Endothelial cell of umbilical vein (primary cell): Measurements from ENCODE around the gene KCND2. TPM values are rescaled to one million over a fixed set of nuclear protein-coding genes. Genes with fewer than 3 reads are reported as not detected.

Source experiments
- BruUV-seq: library from RNA; stranded (reverse); fragments of 400-500 nt; replicated peaks from 2 replicates; lab custom pipeline; 2021; lab: Mats Ljungman, UMichigan
- CTCF ChIA-PET: fragments of 300-600, 350-600 bp; sonication (Branson Sonifier 250); formaldehyde crosslinking; loops from one replicate; lab custom pipeline; 2021; ENCODE audit warnings: antibody characterized with exemption, inconsistent platforms; lab: Charles Lee
- POLR2A ChIA-PET: fragments of 300-600, 350-600 bp; sonication (Branson Sonifier 250); formaldehyde crosslinking; loops from one replicate; lab custom pipeline; 2021; ENCODE audit warnings: antibody characterized with exemption, inconsistent platforms; lab: Charles Lee
- DNase-seq: peaks from one replicate; pipeline ENCODE4 v3.0.0-alpha.2; 2011; ENCODE audit warnings: low read depth, low spot score
- FAIRE-seq: peaks from 2 replicates; lab custom pipeline; 2011; peaks lifted over from hg19 to GRCh38; lab: Jason Lieb, UNC
- H2AFZ ChIP-seq: 2 replicates; pipeline ENCODE4 v1.6.0; 2012; ENCODE audit warnings: low read depth, low read length, control low read depth, inconsistent platforms
- H3K27ac ChIP-seq: 2 replicates; pipeline ENCODE4 v1.5.1; 2011; ENCODE audit warnings: low read depth, mild to moderate bottlenecking, control low read depth, low read length, moderate library complexity; ENCODE audit not compliant: insufficient read depth
- H3K27me3 ChIP-seq, 2 experiments: 2 replicates each; pipeline versions ENCODE4 v1.6.0 to v1.6.1; 2011; ENCODE audit warnings: low read length in 2 of 2, mixed read lengths in 1 of 2; ENCODE audit not compliant: control insufficient read depth in 2 of 2, insufficient read depth in 2 of 2
- H3K36me3 ChIP-seq, 2 experiments: 2 replicates in 1 of 2; 3 replicates in 1 of 2; pipeline ENCODE4 v1.5.1; 2011; ENCODE audit warnings: low read length in 2 of 2, mild to moderate bottlenecking in 1 of 2, moderate library complexity in 1 of 2; ENCODE audit not compliant: control insufficient read depth in 2 of 2, insufficient read depth in 2 of 2; ENCODE audit errors: extremely low read depth in 1 of 2
- H3K4me1 ChIP-seq: 3 replicates; pipeline ENCODE4 v1.5.1; 2011; ENCODE audit warnings: mild to moderate bottlenecking, low read length; ENCODE audit not compliant: control insufficient read depth, insufficient read depth; ENCODE audit errors: extremely low read depth
- H3K4me2 ChIP-seq: 2 replicates; pipeline ENCODE4 v1.6.1; 2011; ENCODE audit warnings: low read length, control low read depth, mixed read lengths; ENCODE audit not compliant: insufficient read depth
- H3K4me3 ChIP-seq, 3 experiments: fragments of 200-600 bp in 1 of 3; sonication (generic), shearing (Covaris generic) in 1 of 3; replicated peaks in 1 of 3; 2 replicates each; pipeline ENCODE4 v1.5.1; 2011 to 2016; ENCODE audit warnings: control low read depth in 3 of 3, low read length in 3 of 3, mild to moderate bottlenecking in 2 of 3, inconsistent platforms in 1 of 3, low read depth in 1 of 3, moderate library complexity in 1 of 3; ENCODE audit not compliant: insufficient read depth in 1 of 3
- H3K79me2 ChIP-seq: 2 replicates; pipeline ENCODE4 v1.6.0; 2012; ENCODE audit warnings: low read length, inconsistent platforms; ENCODE audit not compliant: control insufficient read depth, insufficient read depth
- H3K9ac ChIP-seq: replicated peaks from 2 replicates; pipeline ENCODE3; 2011; ENCODE audit warnings: low read length, control low read depth; ENCODE audit not compliant: insufficient read depth; ENCODE audit errors: extremely low read depth
- H3K9me1 ChIP-seq: replicated peaks from 3 replicates; pipeline ENCODE4 v1.6.0; 2011; ENCODE audit warnings: mild to moderate bottlenecking, low read length; ENCODE audit not compliant: control insufficient read depth, insufficient read depth; ENCODE audit errors: extremely low read depth
- H3K9me3 ChIP-seq: replicated peaks from 2 replicates; pipeline ENCODE4 v1.5.1; 2012; ENCODE audit warnings: low read length, inconsistent platforms; ENCODE audit not compliant: control insufficient read depth, insufficient read depth
- H4K20me1 ChIP-seq: replicated peaks from 2 replicates; pipeline ENCODE3; 2011; ENCODE audit warnings: mild to moderate bottlenecking, low read length; ENCODE audit not compliant: control insufficient read depth, insufficient read depth; ENCODE audit errors: extremely low read depth
- CTCF ChIP-seq, 2 donors: IDR thresholded peaks; 1 replicate in 1 of 2; 2 replicates in 1 of 2; pipeline ENCODE4 v1.5.1; 2011; ENCODE audit warnings: low read length in 2 of 2, mild to moderate bottlenecking in 2 of 2, moderate library complexity in 2 of 2, control low read depth in 1 of 2, inconsistent platforms in 1 of 2, low read depth in 1 of 2; ENCODE audit not compliant: insufficient read depth in 1 of 2; ENCODE audit errors: extremely low read depth in 1 of 2
- FOS ChIP-seq: IDR thresholded peaks from 2 replicates; pipeline ENCODE4 v1.6.1; 2011; ENCODE audit warnings: mild to moderate bottlenecking, low read length, moderate library complexity, borderline replicate concordance; ENCODE audit not compliant: insufficient read depth
- GATA2 ChIP-seq: IDR thresholded peaks from 2 replicates; pipeline ENCODE4 v1.7.0; 2011; ENCODE audit warnings: low read depth, mild to moderate bottlenecking, moderate library complexity, mixed read lengths, low read length; ENCODE audit not compliant: insufficient read length, insufficient read depth
- JUN ChIP-seq: IDR thresholded peaks from 2 replicates; pipeline ENCODE4 v1.6.1; 2011; ENCODE audit warnings: borderline replicate concordance, low read depth; ENCODE audit not compliant: insufficient read length, insufficient read depth
- MAX ChIP-seq: IDR thresholded peaks from 2 replicates; pipeline ENCODE4 v1.6.1; 2011; ENCODE audit not compliant: insufficient read depth, insufficient read length
- POLR2AphosphoS5 ChIP-seq: IDR thresholded peaks from 2 replicates; pipeline ENCODE4 v1.6.1; 2012; ENCODE audit warnings: low read depth, mild to moderate bottlenecking, control low read depth, low read length, moderate library complexity; ENCODE audit not compliant: insufficient read depth
- dilution Hi-C: fragments of 300-500 bp; cut with MboI; formaldehyde crosslinking; loops from one replicate; pipeline ENCODE4 v1.15.0; 2019; ENCODE audit warnings: low sequenced_read_pairs; ENCODE audit not compliant: extremely low pct_ligation_motif_present
- intact Hi-C: fragments of 100-400 bp; cut with micrococcal nuclease; formaldehyde crosslinking; loops from one replicate; pipeline ENCODE4 v1.10.0; 2022
- polyA plus RNA-seq, 4 experiments: library from polyadenylated mRNA; depleted of rRNA in 3 of 4; stranded (reverse) in 3 of 4; unstranded in 1 of 4; fragments of >200 nt; gene quantifications; 2 replicates each; pipeline versions ENCODE4 v1.2.1 to v1.2.3, GENCODE V29; 2011 to 2012; ENCODE audit warnings: missing spikeins in 1 of 4
- total RNA-seq: library from RNA; stranded (reverse); gene quantifications from 2 replicates; pipeline ENCODE4 v1.2.3, GENCODE V29; 2021

The KCND2 gene
- total and polyA plus RNA-seq, 2 donors (not counting 3 experiments of a cell fraction or from before 2014, with no cell fraction given): not detected

GRCh38 chr7:120785095-120785494 lies 512.1 kb downstream of the KCND2 start:
- Histone ChIP-seq H3K9ac (no peak overlapping the region), H3K27ac (no peak overlapping the region), H4K20me1 (no peaks in the 10 kb centered on the region), H3K36me3 (no peaks in the 10 kb centered on the region), H3K9me1 (no peaks in the 10 kb centered on the region), H3K79me2 (no peaks in the 10 kb centered on the region), H2AFZ (no peak overlapping the region), H3K4me2 (no peak overlapping the region), H3K4me1 (no peaks in the 10 kb centered on the region), H3K27me3 (no peaks in the 10 kb centered on the region), H3K4me3 (no peak overlapping the region), H3K9me3 (no peaks in the 10 kb centered on the region)
- ChIA-PET CTCF (interaction anchor here (1.2 to 2.4 kb wide), 5 partner anchors 21 to 1209 kb away, joined by 3 to 11 read pairs (median 6); partner anchors contain the start of gene ING3), POLR2A (no interaction called here)
- BruUV-seq: no TSS peak
- DNase-seq: no peak
- dilution Hi-C loops: no loop called here
- TF ChIP-seq GATA2 (no peak), FOS (no peak), POLR2AphosphoS5 (no peak), JUN (no peak), MAX (no peak)
- no peak for FAIRE-seq
- intact Hi-C loops: no loop called here

- POLR2A ChIA-PET: interaction anchor here (0.9 kb wide), 1 partner anchor 316 kb away, joined by 3 read pairs; no protein-coding TSS in a partner anchor
- Histone ChIP-seq H3K9ac (no peak overlapping the region), H3K4me2 (no peak overlapping the region), H3K9me1 (no peaks in the 10 kb centered on the region), H2AFZ (peak overlapping the region; percentile 0), H3K4me3 (no peak overlapping the region), H4K20me1 (no peaks in the 10 kb centered on the region), H3K27ac (no peak overlapping the region), H3K9me3 (no peaks in the 10 kb centered on the region), H3K79me2 (no peaks in the 10 kb centered on the region), H3K36me3 (no peaks in the 10 kb centered on the region), H3K4me1 (peaks cover 8% of the 10 kb centered on the region), H3K27me3 (no peaks in the 10 kb centered on the region)
- FAIRE-seq (peak; percentile 69), DNase-seq (peak; percentile 72)
- CTCF ChIA-PET: interaction anchor here (0.6 to 3.1 kb wide), 57 partner anchors 9 to 1221 kb away, joined by 3 to 82 read pairs (median 4); partner anchors contain the start of genes CPED1, FAM3C, ING3 and TSPAN12
- intact Hi-C loops: loop anchor here (1.0 kb wide), 5 partner anchors 65 to 316 kb away; no protein-coding TSS in a partner anchor
- no TSS peak for BruUV-seq
- dilution Hi-C loops: no loop called here
- TF ChIP-seq POLR2AphosphoS5: no peak
- peak; percentile 95 for TF ChIP-seq CTCF (IDR thresholded peaks at IDR 0.05; ENCODE audit: extremely low read depth in 1 of 2, insufficient read depth in 1 of 2, low read depth in 1 of 2, low read length in 2 of 2)
Measured at GRCh38 chr7:120792091-120792860, 519.3 kb downstream of the KCND2 start.
